Measurements from ENCODE around the gene TRAPPC4.
"Not testable (repeated sequence)": the region's sequence is repeated elsewhere in the genome, so short reads cannot be mapped to it uniquely, and the experiment has no call there.

Gene TRAPPC4

GRCh38 chr11:119018074-119018938 lies at the start of gene TRAPPC4, which contains the start of gene RPS25:
TRAPPC4 (plus strand) TSS chr11:119018766; CDS start chr11:119018796, 30 bp downstream.
RPS25 (minus strand) TSS chr11:119018343; CDS start chr11:119018284, 59 bp downstream.
- DNase-seq: peak; percentile 75

- not testable (repeated sequence) for DNase-seq
These were observed 49.1 kb upstream of the TRAPPC4 start for GRCh38 chr11:118969508-118969907.

GRCh38 chr11:118971646-118972045 lies 46.9 kb upstream of the TRAPPC4 start, which contains the start of gene FOXR1:
FOXR1 (plus strand) TSS chr11:118971761; CDS start chr11:118971932, 171 bp downstream.
- DNase-seq: no peak

- no peak for DNase-seq
These were observed 44.6 kb upstream of the TRAPPC4 start for GRCh38 chr11:118973985-118974384.

GRCh38 chr11:118975771-118976709 lies 42.5 kb upstream of the TRAPPC4 start:
- DNase-seq: no peak

- no peak for DNase-seq
These were observed 39.1 kb upstream of the TRAPPC4 start for GRCh38 chr11:118979434-118979833.

- no peak for DNase-seq
These were observed 38.2 kb upstream of the TRAPPC4 start for GRCh38 chr11:118980191-118980881.

GRCh38 chr11:118984337-118984736 lies 34.2 kb upstream of the TRAPPC4 start:
- not testable (repeated sequence) for DNase-seq

- DNase-seq: no peak
These were observed 33.7 kb upstream of the TRAPPC4 start for GRCh38 chr11:118984825-118985224.

- DNase-seq: peak; percentile 29
These were observed 30.3 kb upstream of the TRAPPC4 start for GRCh38 chr11:118988280-118988679.

- not testable (repeated sequence) for DNase-seq
These were observed 27.0 kb upstream of the TRAPPC4 start for GRCh38 chr11:118991486-118992038.

- no peak for DNase-seq
These were observed 21.5 kb upstream of the TRAPPC4 start for GRCh38 chr11:118996926-118997626.

- DNase-seq: peak; percentile 77
These were observed 20.8 kb upstream of the TRAPPC4 start, which contains the start of gene CENATAC for GRCh38 chr11:118997627-118998387. CENATAC (plus strand) TSS chr11:118998138; CDS start chr11:118998198, 60 bp downstream.

- DNase-seq: no peak
These were observed 20.2 kb upstream of the TRAPPC4 start for GRCh38 chr11:118998388-118998717.

- no peak for DNase-seq
These were observed 19.7 kb upstream of the TRAPPC4 start for GRCh38 chr11:118998822-118999221.

- no peak for DNase-seq
These were observed 17.7 kb upstream of the TRAPPC4 start for GRCh38 chr11:119000906-119001305.

- no peak for DNase-seq
These were observed 11.9 kb upstream of the TRAPPC4 start for GRCh38 chr11:119006656-119007055.

GRCh38 chr11:119011476-119012053 lies 7.0 kb upstream of the TRAPPC4 start:
- no peak for DNase-seq

GRCh38 chr11:119012629-119013170 lies 5.9 kb upstream of the TRAPPC4 start:
- DNase-seq: no peak

All from NCI-H2171 (cell line).